Ectodermal cell (in vitro differentiated cells): ENCODE results near the gene ACSM2B.
"Not testable (repeated sequence)": the region's sequence is repeated elsewhere in the genome, so short reads cannot be mapped to it uniquely, and the experiment has no call there.

ENCODE experiments used
- H3K27ac ChIP-seq: 2 replicates; pipeline ENCODE4 v1.7.0; 2013; ENCODE audit warnings: mild to moderate bottlenecking, low read depth, low read length; ENCODE audit not compliant: insufficient read depth, poor library complexity, severe bottlenecking
- H3K27me3 ChIP-seq: 2 replicates; pipeline ENCODE4 v1.7.0; 2013; ENCODE audit warnings: mild to moderate bottlenecking, low read length; ENCODE audit not compliant: insufficient read depth, control insufficient read depth, poor library complexity, severe bottlenecking
- H3K36me3 ChIP-seq: one replicate; pipeline ENCODE4 v1.7.0; 2013; ENCODE audit warnings: low read length; ENCODE audit not compliant: control insufficient read depth, insufficient read depth
- H3K4me1 ChIP-seq: one replicate; pipeline ENCODE4 v1.7.0; 2013; ENCODE audit warnings: low read length; ENCODE audit not compliant: control insufficient read depth, insufficient read depth
- H3K4me3 ChIP-seq: 2 replicates; pipeline ENCODE4 v1.7.0; 2013; ENCODE audit warnings: low read depth, low read length, control low read depth; ENCODE audit not compliant: insufficient read depth
- H3K9me3 ChIP-seq: 2 replicates; pipeline ENCODE4 v1.7.0; 2013; ENCODE audit warnings: mild to moderate bottlenecking, low read length, moderate library complexity; ENCODE audit not compliant: control insufficient read depth
- WGBS, 2 experiments: methylation state at CpG; one replicate each; pipeline ENCODE4 v1.1.7; 2013; ENCODE audit warnings: missing lambda C conversion rate in 2 of 2; 5-methylcytosine and 5-hydroxymethylcytosine counted together

Gene ACSM2B

GRCh38 chr16:20536669-20537068 is 39.5 kb downstream of the ACSM2B start:
- 62 to 74% methylated on average over 1 of the region's 1 CpG for WGBS, 2 experiments
- H3K4me3 ChIP-seq, H3K4me1 ChIP-seq, H3K27ac ChIP-seq, H3K36me3 ChIP-seq, H3K9me3 ChIP-seq, H3K27me3 ChIP-seq: not testable (repeated sequence)

GRCh38 chr16:20532284-20532792 is 43.8 kb downstream of the ACSM2B start:
- not testable (repeated sequence) for H3K4me1 ChIP-seq, H3K36me3 ChIP-seq, H3K4me3 ChIP-seq, H3K27ac ChIP-seq, H3K27me3 ChIP-seq, H3K9me3 ChIP-seq
- no CpG with 5 or more reads among the region's 3 CpGs for WGBS, 2 experiments

DNA sequence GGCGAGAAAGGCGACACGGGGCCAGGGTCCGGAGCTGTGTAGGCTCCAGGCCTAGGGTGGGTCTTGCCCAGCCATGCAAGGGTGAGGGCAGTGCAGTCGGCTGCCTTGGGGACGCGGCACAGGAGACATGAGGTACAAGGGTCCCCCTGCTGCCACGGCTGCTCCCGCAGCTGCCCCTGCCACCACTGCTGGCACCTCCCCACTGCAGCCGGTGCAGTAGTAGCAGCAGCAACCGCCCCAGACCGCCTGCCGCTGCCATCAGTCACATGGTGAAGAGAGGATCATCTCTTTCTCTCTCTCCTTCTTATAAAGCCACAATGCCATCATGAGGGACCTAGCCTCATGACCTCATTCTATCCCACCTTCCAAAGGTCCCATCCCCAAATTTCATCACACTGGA is 44.4 kb downstream of the ACSM2B start:
- H3K27ac ChIP-seq, H3K4me1 ChIP-seq, H3K9me3 ChIP-seq, H3K36me3 ChIP-seq, H3K4me3 ChIP-seq, H3K27me3 ChIP-seq: not testable (repeated sequence)
- no CpG with 5 or more reads among the region's 13 CpGs for WGBS, 2 experiments

- H3K4me3 ChIP-seq, result no peak overlapping the region
- no peak overlapping the region for H3K27ac ChIP-seq
- WGBS, 2 experiments, result 69 to 71% methylated on average over 1 of the region's 1 CpG
- H3K9me3 ChIP-seq, result peaks cover 4% of the 10 kb centered on the region
- no peaks in the 10 kb centered on the region for H3K4me1 ChIP-seq
- no peaks in the 10 kb centered on the region for H3K36me3 ChIP-seq
- H3K27me3 ChIP-seq, result no peaks in the 10 kb centered on the region
Observed at GRCh38 chr16:20520103-20520502, 56.1 kb downstream of the ACSM2B start.

DNA sequence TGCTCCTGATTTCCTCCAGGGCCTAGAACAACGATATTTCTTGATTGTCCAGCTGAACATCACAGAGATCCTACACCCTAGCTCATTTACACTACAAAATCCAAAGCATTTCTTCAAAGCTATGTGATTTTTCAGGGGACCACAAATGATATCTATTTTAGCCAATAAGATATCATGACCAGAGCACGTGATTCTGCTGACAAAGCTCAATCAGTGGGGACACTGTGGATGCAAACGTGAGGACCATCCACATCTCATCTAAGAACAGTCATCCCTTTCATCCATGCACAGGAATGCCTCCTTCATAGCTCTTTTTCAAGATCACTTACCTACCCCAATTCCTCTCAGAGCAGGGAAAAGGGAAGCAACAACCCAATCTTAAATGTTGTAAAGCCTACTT is 56.9 kb downstream of the ACSM2B start:
- Histone ChIP-seq H3K27ac (no peak overlapping the region), H3K9me3 (peaks cover 4% of the 10 kb centered on the region), H3K27me3 (no peaks in the 10 kb centered on the region), H3K4me1 (no peaks in the 10 kb centered on the region), H3K4me3 (no peak overlapping the region), H3K36me3 (no peaks in the 10 kb centered on the region)
- 46 to 49% methylated on average over 3 of the region's 3 CpGs for WGBS, 2 experiments

GRCh38 chr16:20517149-20517548 is 59.0 kb downstream of the ACSM2B start:
- no peak overlapping the region for H3K4me3 ChIP-seq
- peaks cover 4% of the 10 kb centered on the region for H3K9me3 ChIP-seq
- no peak overlapping the region for H3K27ac ChIP-seq
- no peaks in the 10 kb centered on the region for H3K36me3 ChIP-seq
- no peaks in the 10 kb centered on the region for H3K4me1 ChIP-seq
- no peaks in the 10 kb centered on the region for H3K27me3 ChIP-seq
- 63 to 64% methylated on average over 3 of the region's 3 CpGs for WGBS, 2 experiments

GRCh38 chr16:20515688-20516090 is 60.5 kb downstream of the ACSM2B start:
- Histone ChIP-seq H3K27ac (no peak overlapping the region), H3K9me3 (peaks cover 4% of the 10 kb centered on the region), H3K4me3 (no peak overlapping the region), H3K36me3 (no peaks in the 10 kb centered on the region), H3K27me3 (no peaks in the 10 kb centered on the region), H3K4me1 (no peaks in the 10 kb centered on the region)

DNA sequence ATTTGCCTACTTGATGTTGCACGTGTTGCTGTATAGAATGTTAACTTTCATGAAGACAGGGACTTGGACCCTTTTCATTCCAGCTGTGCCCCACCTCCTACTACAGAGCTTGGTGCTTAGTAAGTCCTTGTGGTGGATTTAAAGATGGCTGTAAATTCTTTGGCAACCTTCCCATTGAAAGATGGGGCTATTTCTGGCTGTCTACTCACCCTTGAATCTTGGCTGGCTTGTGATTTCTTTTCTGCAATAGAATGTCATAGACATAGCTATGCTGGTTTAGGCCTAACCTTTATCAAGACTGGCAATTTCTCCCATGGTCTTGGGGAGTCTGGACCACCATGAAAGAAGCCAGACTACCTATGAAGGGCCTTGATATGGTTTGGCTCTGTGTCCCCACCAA is 65.8 kb downstream of the ACSM2B start:
- WGBS, 2 experiments, result 63% methylated on average over 1 of the region's 1 CpG; no CpG with 5 or more reads in 1 of the 2 experiments
- Histone ChIP-seq H3K27ac (no peak overlapping the region), H3K4me3 (no peak overlapping the region), H3K9me3 (peaks cover 7% of the 10 kb centered on the region), H3K4me1 (no peaks in the 10 kb centered on the region), H3K36me3 (no peaks in the 10 kb centered on the region), H3K27me3 (no peaks in the 10 kb centered on the region)

DNA sequence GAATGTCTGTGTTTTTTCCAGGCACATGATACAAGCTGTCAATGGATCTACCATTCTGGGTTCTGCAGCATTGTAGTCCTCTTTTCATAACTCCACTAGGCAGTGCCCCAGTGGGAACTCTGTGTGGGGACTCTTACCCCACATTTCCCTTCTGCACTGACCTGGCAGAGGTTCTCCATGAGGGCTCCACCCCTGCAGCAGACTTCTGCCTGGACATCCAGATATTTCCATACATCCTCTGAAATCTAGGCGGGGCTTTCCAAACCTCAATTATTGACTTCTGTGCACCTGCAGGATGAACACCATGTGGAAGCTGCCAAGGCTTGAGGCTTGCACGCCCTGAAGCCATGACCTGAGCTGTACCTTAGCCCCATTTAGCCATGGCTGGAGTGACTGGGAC is 68.9 kb downstream of the ACSM2B start:
- Histone ChIP-seq H3K9me3 (peaks cover 7% of the 10 kb centered on the region), H3K4me3 (no peak overlapping the region), H3K27ac (no peak overlapping the region), H3K36me3 (no peaks in the 10 kb centered on the region), H3K27me3 (no peaks in the 10 kb centered on the region), H3K4me1 (no peaks in the 10 kb centered on the region)
- 75% methylated on average over 2 of the region's 2 CpGs for WGBS, 2 experiments

- no peaks in the 10 kb centered on the region for H3K36me3 ChIP-seq
- no peak overlapping the region for H3K4me3 ChIP-seq
- H3K4me1 ChIP-seq, result no peaks in the 10 kb centered on the region
- no peaks in the 10 kb centered on the region for H3K27me3 ChIP-seq
- 80 to 84% methylated on average over 1 of the region's 1 CpG for WGBS, 2 experiments
- H3K9me3 ChIP-seq, result peaks cover 7% of the 10 kb centered on the region
- H3K27ac ChIP-seq, result no peak overlapping the region
Observed at GRCh38 chr16:20504418-20504817, 71.7 kb downstream of the ACSM2B start.

DNA sequence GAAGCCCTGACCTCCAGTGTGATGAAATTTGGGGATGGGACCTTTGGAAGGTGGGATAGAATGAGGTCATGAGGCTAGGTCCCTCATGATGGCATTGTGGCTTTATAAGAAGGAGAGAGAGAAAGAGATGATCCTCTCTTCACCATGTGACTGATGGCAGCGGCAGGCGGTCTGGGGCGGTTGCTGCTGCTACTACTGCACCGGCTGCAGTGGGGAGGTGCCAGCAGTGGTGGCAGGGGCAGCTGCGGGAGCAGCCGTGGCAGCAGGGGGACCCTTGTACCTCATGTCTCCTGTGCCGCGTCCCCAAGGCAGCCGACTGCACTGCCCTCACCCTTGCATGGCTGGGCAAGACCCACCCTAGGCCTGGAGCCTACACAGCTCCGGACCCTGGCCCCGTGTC is 84.7 kb downstream of the ACSM2B start:
- not testable (repeated sequence) for H3K27ac ChIP-seq, H3K27me3 ChIP-seq, H3K4me1 ChIP-seq, H3K36me3 ChIP-seq, H3K4me3 ChIP-seq, H3K9me3 ChIP-seq
- WGBS, 2 experiments, result no CpG with 5 or more reads among the region's 11 CpGs
